Osteocyte (in vitro differentiated cells): ENCODE measurements around the gene SCN2B. TPM values are rescaled to one million over a fixed set of nuclear protein-coding genes. Genes with fewer than 3 reads are reported as not detected.

Experiments
- DNase-seq: peaks from one replicate; pipeline ENCODE4 v3.0.0; 2021; ENCODE audit warnings: mixed read lengths; ENCODE audit not compliant: unreplicated experiment; ENCODE audit errors: extremely low spot score
- H3K27ac Mint-ChIP-seq: one replicate; pipeline ENCODE4 v1.8.0; 2021; ENCODE audit warnings: mild to moderate bottlenecking, mixed read lengths; ENCODE audit not compliant: unreplicated experiment
- H3K27me3 Mint-ChIP-seq: one replicate; pipeline ENCODE4 v1.8.0; 2021; ENCODE audit warnings: mixed read lengths; ENCODE audit not compliant: unreplicated experiment
- H3K36me3 Mint-ChIP-seq: one replicate; pipeline ENCODE4 v1.8.0; 2021; ENCODE audit warnings: mixed read lengths; ENCODE audit not compliant: unreplicated experiment
- H3K4me1 Mint-ChIP-seq: one replicate; pipeline ENCODE4 v1.8.0; 2021; ENCODE audit warnings: mixed read lengths; ENCODE audit not compliant: unreplicated experiment
- H3K4me3 Mint-ChIP-seq: one replicate; pipeline ENCODE4 v1.8.0; 2021; ENCODE audit warnings: mild to moderate bottlenecking, moderate library complexity, mixed read lengths; ENCODE audit not compliant: unreplicated experiment
- H3K9me3 Mint-ChIP-seq: one replicate; pipeline ENCODE4 v1.8.0; 2021; ENCODE audit warnings: mixed read lengths; ENCODE audit not compliant: unreplicated experiment
- total RNA-seq: library from RNA; stranded (reverse); gene quantifications from 2 replicates; pipeline ENCODE4 v1.2.1, GENCODE V29; 2021
- TF ChIP-seq, protein P1 (sequence below): fragments of 200-600 bp; sonication (generic); IDR thresholded peaks from 2 replicates; pipeline ENCODE4 v1.5.0; 2021; ENCODE audit warnings: antibody characterized with exemption, mild to moderate bottlenecking, moderate library complexity

The SCN2B gene
- total RNA-seq, 1 donor from 2014 or later, result not detected

DNA sequence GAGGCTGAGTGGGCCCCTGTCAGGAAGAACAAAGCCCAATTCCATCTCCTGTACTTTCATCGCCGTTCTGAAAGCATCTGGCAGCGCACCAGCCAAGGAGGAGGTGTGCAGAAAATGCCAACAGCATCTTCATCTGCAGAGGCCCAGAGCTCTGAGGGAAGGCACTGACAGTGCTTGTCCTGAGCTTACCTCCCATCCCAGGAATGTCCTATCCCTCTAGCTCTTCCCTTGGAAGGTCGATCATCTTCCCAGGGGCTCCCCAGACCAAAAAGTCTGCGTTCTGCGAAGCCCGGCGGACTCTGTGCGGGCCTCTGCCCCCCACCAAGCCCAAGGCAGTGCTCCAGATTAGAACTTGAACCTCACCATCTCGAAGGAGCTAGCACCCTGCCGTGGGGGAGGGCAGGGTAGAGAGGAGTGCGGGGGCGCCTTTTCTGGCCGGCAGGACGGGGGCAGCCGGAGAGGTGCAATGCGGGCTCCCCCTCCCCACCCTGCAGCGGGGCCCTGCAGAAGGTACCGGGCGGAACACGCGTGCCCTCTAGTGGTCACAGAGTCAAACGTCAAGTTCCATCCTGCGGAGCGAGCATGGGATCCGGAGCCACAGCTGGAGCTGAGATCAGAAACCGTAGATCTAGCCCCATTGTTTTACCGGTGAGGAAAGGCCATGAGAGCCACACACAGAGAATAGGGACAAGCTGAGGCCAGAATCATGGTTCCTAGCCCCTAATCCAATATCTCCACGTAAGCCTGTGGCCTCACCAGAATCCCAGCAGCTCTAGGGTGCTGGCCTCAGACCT is 5.0 kb downstream of the SCN2B start:
- peak; percentile 88 for DNase-seq
- TF ChIP-seq, protein P1, sequence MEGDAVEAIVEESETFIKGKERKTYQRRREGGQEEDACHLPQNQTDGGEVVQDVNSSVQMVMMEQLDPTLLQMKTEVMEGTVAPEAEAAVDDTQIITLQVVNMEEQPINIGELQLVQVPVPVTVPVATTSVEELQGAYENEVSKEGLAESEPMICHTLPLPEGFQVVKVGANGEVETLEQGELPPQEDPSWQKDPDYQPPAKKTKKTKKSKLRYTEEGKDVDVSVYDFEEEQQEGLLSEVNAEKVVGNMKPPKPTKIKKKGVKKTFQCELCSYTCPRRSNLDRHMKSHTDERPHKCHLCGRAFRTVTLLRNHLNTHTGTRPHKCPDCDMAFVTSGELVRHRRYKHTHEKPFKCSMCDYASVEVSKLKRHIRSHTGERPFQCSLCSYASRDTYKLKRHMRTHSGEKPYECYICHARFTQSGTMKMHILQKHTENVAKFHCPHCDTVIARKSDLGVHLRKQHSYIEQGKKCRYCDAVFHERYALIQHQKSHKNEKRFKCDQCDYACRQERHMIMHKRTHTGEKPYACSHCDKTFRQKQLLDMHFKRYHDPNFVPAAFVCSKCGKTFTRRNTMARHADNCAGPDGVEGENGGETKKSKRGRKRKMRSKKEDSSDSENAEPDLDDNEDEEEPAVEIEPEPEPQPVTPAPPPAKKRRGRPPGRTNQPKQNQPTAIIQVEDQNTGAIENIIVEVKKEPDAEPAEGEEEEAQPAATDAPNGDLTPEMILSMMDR, result peak; percentile 90
- no peak overlapping the region for H3K27ac Mint-ChIP-seq
- H3K27me3 Mint-ChIP-seq, result peaks cover 60% of the 10 kb centered on the region
- no peak overlapping the region for H3K4me3 Mint-ChIP-seq
- H3K36me3 Mint-ChIP-seq, result no peaks in the 10 kb centered on the region
- H3K4me1 Mint-ChIP-seq, result no peaks in the 10 kb centered on the region
- H3K9me3 Mint-ChIP-seq, result no peaks in the 10 kb centered on the region

DNA sequence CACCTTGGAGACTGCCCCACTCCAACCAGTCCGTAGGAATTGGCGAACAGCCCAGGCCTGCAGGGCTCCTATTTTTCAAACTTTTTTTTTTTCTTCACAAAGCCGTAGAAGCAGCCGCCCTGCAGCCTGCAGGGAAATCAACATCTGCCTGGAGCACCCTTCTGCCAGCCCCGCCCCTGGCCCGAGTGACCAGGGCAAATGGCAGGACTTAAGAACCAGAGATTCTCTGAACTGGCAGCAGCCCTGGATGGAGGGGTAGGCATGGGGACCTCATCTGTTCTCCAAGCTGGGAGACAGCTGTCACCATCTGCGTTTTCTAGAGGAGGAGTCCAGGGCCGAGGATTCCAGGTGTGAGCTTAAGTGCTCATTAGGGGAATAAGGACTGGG is 5.6 kb downstream of the SCN2B start:
- H3K36me3 Mint-ChIP-seq, result no peaks in the 10 kb centered on the region
- no peaks in the 10 kb centered on the region for H3K4me1 Mint-ChIP-seq
- TF ChIP-seq, protein P1, result no peak
- H3K9me3 Mint-ChIP-seq, result no peaks in the 10 kb centered on the region
- no peak for DNase-seq
- peaks cover 54% of the 10 kb centered on the region for H3K27me3 Mint-ChIP-seq
- no peak overlapping the region for H3K27ac Mint-ChIP-seq
- no peak overlapping the region for H3K4me3 Mint-ChIP-seq

DNA sequence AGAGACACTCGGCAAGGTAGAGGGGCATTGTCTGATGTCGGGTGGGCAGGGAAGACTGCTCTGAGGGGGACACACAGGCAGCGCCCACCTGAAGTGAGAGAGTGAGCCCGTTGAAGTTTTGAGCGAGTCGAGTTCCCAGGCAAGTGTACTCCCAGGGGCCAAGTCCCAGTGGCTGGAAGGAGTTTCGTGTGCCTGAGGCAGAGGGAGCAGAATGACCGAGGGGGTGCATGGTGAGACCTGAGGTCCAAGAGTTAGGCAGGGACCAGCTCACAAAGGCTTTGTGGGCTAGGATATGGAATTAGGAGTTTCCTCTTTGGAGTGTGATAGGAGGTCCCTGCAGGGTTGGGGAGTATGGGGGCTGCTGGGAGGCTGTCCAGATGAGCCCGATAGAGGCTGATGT is 6.2 kb downstream of the SCN2B start:
- no peak for DNase-seq

DNA sequence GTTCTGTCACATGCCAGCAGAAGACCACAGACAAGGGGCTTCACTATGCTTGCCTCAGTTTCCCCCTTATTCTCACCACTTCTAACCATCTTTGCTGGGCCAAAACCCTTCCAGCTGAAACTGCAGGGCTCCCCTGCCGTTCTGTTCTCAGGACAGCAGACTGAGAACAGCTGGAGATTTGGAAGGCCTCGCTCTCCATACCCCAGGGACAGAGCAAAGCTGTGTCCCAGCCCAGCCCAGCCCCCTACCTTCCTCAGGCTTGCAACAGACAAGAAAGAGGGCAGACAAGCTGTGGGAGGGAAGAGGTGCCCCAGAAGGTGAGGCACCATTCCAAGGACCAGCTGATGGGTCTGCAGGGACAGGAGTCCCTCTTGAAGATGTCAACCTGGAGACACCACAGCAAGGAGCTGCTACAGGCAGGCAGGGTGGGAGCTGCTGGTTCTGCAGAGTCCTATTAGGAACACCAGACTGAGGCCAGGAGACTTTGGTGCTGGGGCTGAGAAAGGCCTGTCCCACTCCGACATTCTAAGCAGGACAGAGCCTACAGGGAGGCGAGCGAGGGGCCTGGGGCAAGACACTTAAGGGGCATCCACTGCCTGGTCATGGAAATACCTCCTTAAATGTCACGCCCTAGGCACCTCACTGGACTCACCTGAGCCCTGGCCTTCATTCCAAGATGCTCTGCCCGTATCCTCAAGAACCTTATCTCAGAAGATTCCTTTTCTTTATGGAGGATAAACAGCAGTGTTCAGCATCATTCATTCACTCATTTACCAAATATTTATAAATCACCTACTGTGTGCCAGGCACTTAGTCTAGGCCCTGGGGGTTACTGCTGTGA is 6.9 kb downstream of the SCN2B start:
- Mint-ChIP-seq H3K9me3 (no peaks in the 10 kb centered on the region), H3K27ac (no peak overlapping the region), H3K4me3 (no peak overlapping the region), H3K27me3 (peaks cover 41% of the 10 kb centered on the region), H3K36me3 (no peaks in the 10 kb centered on the region), H3K4me1 (no peaks in the 10 kb centered on the region)
- TF ChIP-seq, protein P1, result no peak
- DNase-seq, result no peak

More for the DNA sequence above, 6.2 kb downstream of the SCN2B start:
- H3K9me3 Mint-ChIP-seq, result no peaks in the 10 kb centered on the region
- TF ChIP-seq, protein P1, result no peak
- H3K36me3 Mint-ChIP-seq, result no peaks in the 10 kb centered on the region
- no peak overlapping the region for H3K4me3 Mint-ChIP-seq
- H3K27ac Mint-ChIP-seq, result no peak overlapping the region
- no peaks in the 10 kb centered on the region for H3K4me1 Mint-ChIP-seq
- peaks cover 47% of the 10 kb centered on the region for H3K27me3 Mint-ChIP-seq

DNA sequence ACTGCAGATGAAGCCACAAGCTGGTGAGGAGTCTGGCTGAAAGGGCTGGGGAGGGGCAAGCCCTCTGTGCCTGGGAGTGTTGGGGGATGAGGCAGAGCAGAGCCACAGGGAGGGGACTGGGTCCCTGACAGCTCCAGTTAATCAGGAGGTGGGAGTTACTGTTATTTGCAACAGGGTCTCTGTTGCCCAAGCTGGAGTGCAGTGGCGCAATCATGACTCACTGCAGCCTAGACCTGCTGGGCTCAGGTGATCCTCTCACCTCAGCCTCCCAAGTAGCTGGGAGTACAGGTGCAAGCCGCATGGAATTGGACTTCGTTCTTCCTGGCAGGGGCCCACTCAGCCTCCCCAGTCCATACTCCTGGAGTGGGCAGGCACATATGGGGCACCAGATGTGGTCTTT is 7.7 kb downstream of the SCN2B start:
- no peak for DNase-seq
- Mint-ChIP-seq H3K36me3 (no peaks in the 10 kb centered on the region), H3K27ac (no peak overlapping the region), H3K4me3 (no peak overlapping the region), H3K9me3 (no peaks in the 10 kb centered on the region), H3K4me1 (no peaks in the 10 kb centered on the region), H3K27me3 (peaks cover 40% of the 10 kb centered on the region)
- TF ChIP-seq, protein P1, result no peak
